ENCODE results near the gene GLIS2.

The GLIS2 gene

GRCh38 chr16:4386951-4387565 lies 71.2 kb downstream of the GLIS2 start:
- no peak overlapping the region for H3K4ac ChIP-seq (ENCODE audit: low read depth, low read length)
- no peaks in the 10 kb centered on the region for H3K79me1 ChIP-seq (ENCODE audit: low read length)
- no peak for DNase-seq
- no peak overlapping the region for H4K5ac ChIP-seq (ENCODE audit: low read length)
- H3K9ac ChIP-seq (ENCODE audit: low read length): no peak overlapping the region
- no peaks in the 10 kb centered on the region for H3K79me2 ChIP-seq (ENCODE audit: control insufficient read depth, insufficient read depth, low read length)
- no peak overlapping the region for H3K4me3 ChIP-seq (ENCODE audit: low read length)
- H4K8ac ChIP-seq (ENCODE audit: low read depth, low read length): no peak overlapping the region
- H3K23ac ChIP-seq (ENCODE audit: low read length): no peak overlapping the region
- no peak overlapping the region for H2BK5ac ChIP-seq (ENCODE audit: low read length)
- H3K56ac ChIP-seq (ENCODE audit: low read length): peak overlapping the region; percentile 2
- H2AK5ac ChIP-seq (ENCODE audit: low read length): no peak overlapping the region
- no peak overlapping the region for H2BK120ac ChIP-seq (ENCODE audit: low read depth, low read length)
- no peaks in the 10 kb centered on the region for H3K27me3 ChIP-seq (ENCODE audit: insufficient read depth, low read length, poor library complexity)
- H3K4me2 ChIP-seq (ENCODE audit: low read length): no peak overlapping the region
- H3K27ac ChIP-seq (ENCODE audit: low read depth, low read length): no peak overlapping the region
- WGBS (ENCODE audit: extremely low coverage, insufficient coverage, low lambda C conversion rate): no CpG with 5 or more reads among the region's 10 CpGs
- H3K4me1 ChIP-seq (ENCODE audit: control insufficient read depth, low read depth, low read length): peaks cover 6% of the 10 kb centered on the region
- H2BK15ac ChIP-seq (replicated peaks; ENCODE audit: low read depth): no peak overlapping the region
- H3K18ac ChIP-seq (ENCODE audit: low read length): no peak overlapping the region
- H3K36me3 ChIP-seq (ENCODE audit: control insufficient read depth, insufficient read depth, low read length): no peaks in the 10 kb centered on the region

GRCh38 chr16:4387781-4388180 lies 71.9 kb downstream of the GLIS2 start:
- Histone ChIP-seq H3K79me1 (ENCODE audit: low read length) (no peaks in the 10 kb centered on the region), H3K27me3 (ENCODE audit: insufficient read depth, low read length, poor library complexity) (no peaks in the 10 kb centered on the region), H3K4me3 (ENCODE audit: low read length) (no peak overlapping the region), H3K4me2 (ENCODE audit: low read length) (no peak overlapping the region), H2BK5ac (ENCODE audit: low read length) (no peak overlapping the region), H3K23ac (ENCODE audit: low read length) (no peak overlapping the region), H4K5ac (ENCODE audit: low read length) (no peak overlapping the region), H3K4ac (ENCODE audit: low read depth, low read length) (no peak overlapping the region), H3K36me3 (ENCODE audit: control insufficient read depth, insufficient read depth, low read length) (no peaks in the 10 kb centered on the region), H3K9ac (ENCODE audit: low read length) (no peak overlapping the region), H4K8ac (ENCODE audit: low read depth, low read length) (no peak overlapping the region), H3K56ac (ENCODE audit: low read length) (peak overlapping the region; percentile 59), H2BK15ac (replicated peaks; ENCODE audit: low read depth) (no peak overlapping the region), H3K79me2 (ENCODE audit: control insufficient read depth, insufficient read depth, low read length) (no peaks in the 10 kb centered on the region), H3K27ac (ENCODE audit: low read depth, low read length) (no peak overlapping the region), H3K18ac (ENCODE audit: low read length) (no peak overlapping the region), H2AK5ac (ENCODE audit: low read length) (no peak overlapping the region), H3K4me1 (ENCODE audit: control insufficient read depth, low read depth, low read length) (peaks cover 11% of the 10 kb centered on the region), H2BK120ac (ENCODE audit: low read depth, low read length) (no peak overlapping the region)
- no CpG with 5 or more reads among the region's 20 CpGs for WGBS (ENCODE audit: extremely low coverage, insufficient coverage, low lambda C conversion rate)
- DNase-seq: no peak

- Histone ChIP-seq H2BK15ac (replicated peaks; ENCODE audit: low read depth) (no peak overlapping the region), H3K56ac (ENCODE audit: low read length) (peak overlapping the region; percentile 0), H2BK5ac (ENCODE audit: low read length) (no peak overlapping the region), H3K4me3 (ENCODE audit: low read length) (no peak overlapping the region), H3K27ac (ENCODE audit: low read depth, low read length) (no peak overlapping the region), H3K18ac (ENCODE audit: low read length) (peak overlapping the region; percentile 7), H3K79me1 (ENCODE audit: low read length) (no peaks in the 10 kb centered on the region), H3K23ac (ENCODE audit: low read length) (no peak overlapping the region), H3K9ac (ENCODE audit: low read length) (no peak overlapping the region), H2BK120ac (ENCODE audit: low read depth, low read length) (no peak overlapping the region), H4K5ac (ENCODE audit: low read length) (no peak overlapping the region), H3K79me2 (ENCODE audit: control insufficient read depth, insufficient read depth, low read length) (no peaks in the 10 kb centered on the region), H3K4ac (ENCODE audit: low read depth, low read length) (no peak overlapping the region), H3K4me1 (ENCODE audit: control insufficient read depth, low read depth, low read length) (peaks cover 16% of the 10 kb centered on the region), H3K4me2 (ENCODE audit: low read length) (no peak overlapping the region), H2AK5ac (ENCODE audit: low read length) (no peak overlapping the region), H4K8ac (ENCODE audit: low read depth, low read length) (no peak overlapping the region), H3K36me3 (ENCODE audit: control insufficient read depth, insufficient read depth, low read length) (no peaks in the 10 kb centered on the region), H3K27me3 (ENCODE audit: insufficient read depth, low read length, poor library complexity) (no peaks in the 10 kb centered on the region)
- peak; percentile 85 for DNase-seq
- no CpG with 5 or more reads among the region's 19 CpGs for WGBS (ENCODE audit: extremely low coverage, insufficient coverage, low lambda C conversion rate)
Measured at GRCh38 chr16:4388271-4389021, 72.6 kb downstream of the GLIS2 start.

Data from mesendoderm (in vitro differentiated cells).